H1 (cell line): ENCODE results near the gene CDCA3. TPM values are rescaled to one million over a fixed set of nuclear protein-coding genes. Genes with fewer than 3 reads are reported as not detected.

Experiments used
- CTCF ChIA-PET: fragments of 300-600 bp; sonication (Branson Sonifier 250); formaldehyde crosslinking; loops from one replicate; lab custom pipeline; 2021; ENCODE audit not compliant: partially characterized antibody; lab: Charles Lee
- POLR2A ChIA-PET: fragments of 300-600 bp; sonication (Branson Sonifier 250); formaldehyde crosslinking; loops from one replicate; lab custom pipeline; 2021; ENCODE audit warnings: inconsistent platforms; ENCODE audit not compliant: partially characterized antibody; lab: Charles Lee
- DNase-seq, 2 experiments: peaks; one replicate each; pipeline versions ENCODE4 v3.0.0 to v3.0.0-alpha.2; 2010 to 2022; ENCODE audit warnings: low spot score in 2 of 2, low read depth in 1 of 2, mixed read lengths in 1 of 2
- FAIRE-seq: peaks from 2 replicates; lab custom pipeline; 2011; peaks lifted over from hg19 to GRCh38; lab: Jason Lieb, UNC
- H2AFZ ChIP-seq: 2 replicates; pipeline ENCODE4 v1.8.1; 2012; ENCODE audit warnings: low read length, inconsistent platforms
- H2AK5ac ChIP-seq: 2 replicates; pipeline ENCODE4 v1.6.1; 2013; ENCODE audit warnings: low read depth, low read length
- H2BK120ac ChIP-seq: replicated peaks from 2 replicates; pipeline ENCODE3; 2013; ENCODE audit warnings: low read depth, low read length, inconsistent platforms
- H2BK12ac ChIP-seq: 2 replicates; pipeline ENCODE4 v1.6.1; 2013; ENCODE audit warnings: low read depth, low read length
- H2BK15ac ChIP-seq: 2 replicates; pipeline ENCODE4 v1.6.1; 2013; ENCODE audit warnings: low read length
- H2BK20ac ChIP-seq: 2 replicates; pipeline ENCODE4 v1.6.1; 2013; ENCODE audit warnings: low read length
- H2BK5ac ChIP-seq: 2 replicates; pipeline ENCODE4 v1.6.1; 2013; ENCODE audit warnings: low read depth, low read length
- H3K14ac ChIP-seq: 2 replicates; pipeline ENCODE4 v1.6.1; 2013; ENCODE audit warnings: inconsistent platforms; ENCODE audit not compliant: insufficient read length
- H3K18ac ChIP-seq: 2 replicates; pipeline ENCODE4 v1.6.1; 2013; ENCODE audit warnings: low read length; ENCODE audit errors: extremely low read depth
- H3K23ac ChIP-seq: 2 replicates; pipeline ENCODE4 v1.6.1; 2013; ENCODE audit warnings: inconsistent platforms; ENCODE audit not compliant: insufficient read length
- H3K23me2 ChIP-seq: 2 replicates; pipeline ENCODE4 v1.6.1; 2013; ENCODE audit warnings: low read depth, low read length
- H3K27ac ChIP-seq: 2 replicates; pipeline ENCODE4 v1.6.1; 2011; ENCODE audit warnings: low read depth, low read length, inconsistent platforms
- H3K27me3 ChIP-seq, 4 experiments: replicated peaks in 1 of 4; 1 replicate in 1 of 4; 2 replicates in 3 of 4; pipeline versions ENCODE4 v1.6.1 to v1.8.1; 2011 to 2013; ENCODE audit warnings: low read length in 3 of 4, mild to moderate bottlenecking in 3 of 4, inconsistent platforms in 2 of 4, mixed read lengths in 2 of 4, moderate library complexity in 1 of 4; ENCODE audit not compliant: control insufficient read depth in 3 of 4, insufficient read depth in 3 of 4; ENCODE audit errors: extremely low read depth in 1 of 4
- H3K36me3 ChIP-seq, 4 experiments: 2 replicates each; pipeline versions ENCODE4 v1.6.1 to v1.8.1; 2011 to 2013; ENCODE audit warnings: mild to moderate bottlenecking in 4 of 4, low read length in 3 of 4, moderate library complexity in 2 of 4, control low read depth in 1 of 4, inconsistent platforms in 1 of 4; ENCODE audit not compliant: insufficient read depth in 4 of 4, control insufficient read depth in 2 of 4
- H3K4ac ChIP-seq: replicated peaks from 2 replicates; pipeline ENCODE3; 2013; ENCODE audit warnings: low read length, low read depth, mixed read lengths, inconsistent platforms; ENCODE audit not compliant: insufficient read length
- H3K4me1 ChIP-seq, 4 experiments: replicated peaks in 1 of 4; 1 replicate in 1 of 4; 2 replicates in 3 of 4; pipeline versions ENCODE4 v1.6.1 to v1.8.1; 2011 to 2013; ENCODE audit warnings: low read length in 3 of 4, inconsistent platforms in 2 of 4, mixed read lengths in 1 of 4; ENCODE audit not compliant: insufficient read depth in 4 of 4, control insufficient read depth in 3 of 4
- H3K4me2 ChIP-seq, 2 experiments: 2 replicates each; pipeline versions ENCODE4 v1.6.1 to v1.8.1; 2011 to 2013; ENCODE audit warnings: low read depth in 2 of 2, low read length in 2 of 2, control low read depth in 1 of 2, inconsistent platforms in 1 of 2, mild to moderate bottlenecking in 1 of 2; ENCODE audit not compliant: insufficient read depth in 1 of 2
- H3K4me3 ChIP-seq, 4 experiments: fragments of 200-600, 300-600 bp in 1 of 4; sonication (generic), shearing (Covaris generic), sonication (Bioruptor Twin) in 1 of 4; 2 replicates each; pipeline versions ENCODE4 v1.5.1 to v1.8.1; 2011 to 2016; ENCODE audit warnings: low read length in 4 of 4, low read depth in 3 of 4, control low read depth in 2 of 4, inconsistent platforms in 2 of 4, mild to moderate bottlenecking in 2 of 4, mixed read lengths in 1 of 4, moderate library complexity in 1 of 4; ENCODE audit not compliant: insufficient read depth in 2 of 4; ENCODE audit errors: extremely low read depth in 1 of 4
- H3K56ac ChIP-seq: replicated peaks from 2 replicates; pipeline ENCODE3; 2013; ENCODE audit warnings: low read depth, mild to moderate bottlenecking, mixed read lengths, low read length, inconsistent platforms; ENCODE audit not compliant: insufficient read length
- H3K79me1 ChIP-seq: 2 replicates; pipeline ENCODE4 v1.6.1; 2013; ENCODE audit warnings: low read depth, low read length, control low read depth
- H3K79me2 ChIP-seq, 2 experiments: 2 replicates each; pipeline versions ENCODE4 v1.6.1 to v1.8.1; 2012 to 2013; ENCODE audit warnings: low read length in 2 of 2, mild to moderate bottlenecking in 2 of 2, inconsistent platforms in 1 of 2; ENCODE audit not compliant: insufficient read depth in 2 of 2, control insufficient read depth in 1 of 2
- H3K9ac ChIP-seq, 4 experiments: replicated peaks in 1 of 4; 1 replicate in 1 of 4; 2 replicates in 3 of 4; pipeline versions ENCODE4 v1.6.1 to v1.8.1; 2011 to 2013; ENCODE audit warnings: low read depth in 3 of 4, low read length in 3 of 4, control low read depth in 2 of 4, mild to moderate bottlenecking in 2 of 4, moderate library complexity in 2 of 4, inconsistent platforms in 1 of 4; ENCODE audit errors: extremely low read depth in 1 of 4
- H3K9me3 ChIP-seq, 2 experiments: 2 replicates each; pipeline versions ENCODE4 v1.6.1 to v1.8.1; 2012 to 2013; ENCODE audit warnings: mild to moderate bottlenecking in 2 of 2, moderate library complexity in 2 of 2, control low read depth in 1 of 2, inconsistent platforms in 1 of 2, low read depth in 1 of 2, low read length in 1 of 2, mixed read lengths in 1 of 2; ENCODE audit not compliant: insufficient read depth in 2 of 2
- H4K20me1 ChIP-seq, 2 experiments: replicated peaks in 1 of 2; 2 replicates each; pipeline versions ENCODE3 to v1.8.1; 2011 to 2013; ENCODE audit warnings: inconsistent platforms in 2 of 2, low read length in 2 of 2, mild to moderate bottlenecking in 1 of 2; ENCODE audit not compliant: insufficient read depth in 2 of 2, control insufficient read depth in 1 of 2
- H4K5ac ChIP-seq: 2 replicates; pipeline ENCODE4 v1.6.1; 2013; ENCODE audit warnings: low read length, low read depth, mixed read lengths, inconsistent platforms; ENCODE audit not compliant: insufficient read length
- H4K8ac ChIP-seq: 2 replicates; pipeline ENCODE4 v1.8.0; 2013; ENCODE audit warnings: mild to moderate bottlenecking, moderate library complexity, low read length, inconsistent platforms; ENCODE audit not compliant: insufficient read depth; ENCODE audit errors: extremely low read depth
- H4K91ac ChIP-seq: replicated peaks from 2 replicates; pipeline ENCODE3; 2013; ENCODE audit warnings: low read length, mixed read lengths, inconsistent platforms; ENCODE audit not compliant: insufficient read length
- CBX8 ChIP-seq: fragments of 300-800, 300-1000 bp; sonication (generic); IDR thresholded peaks from 2 replicates; pipeline ENCODE4 v1.7.1; 2016; ENCODE audit warnings: low read depth, low read length, borderline replicate concordance
- CTCF ChIP-seq, 3 experiments: IDR thresholded peaks; 1 replicate in 2 of 3; 2 replicates in 1 of 3; pipeline versions ENCODE4 v1.5.1 to v1.6.1; 2011; ENCODE audit warnings: low read length in 3 of 3, mild to moderate bottlenecking in 3 of 3, inconsistent platforms in 2 of 3, low read depth in 1 of 3, moderate library complexity in 1 of 3; ENCODE audit not compliant: insufficient read depth in 1 of 3; ENCODE audit errors: control extremely low read depth in 1 of 3
- RBBP5 ChIP-seq: IDR thresholded peaks from 2 replicates; pipeline ENCODE4 v1.7.1; 2012; ENCODE audit warnings: low read depth, mild to moderate bottlenecking, inconsistent platforms, low read length, moderate library complexity, borderline replicate concordance
- TBP ChIP-seq: IDR thresholded peaks from 2 replicates; pipeline ENCODE4 v1.6.1; 2011; ENCODE audit warnings: low read depth, low read length, improper control_type of control experiment
- USF2 ChIP-seq: IDR thresholded peaks from 2 replicates; pipeline ENCODE4 v1.6.1; 2011; ENCODE audit warnings: low read length, improper control_type of control experiment
- WGBS, 2 experiments: shearing (Covaris generic) in 1 of 2; methylation state at CpG; one replicate each; pipeline versions ENCODE4 v1.1.6 to v1.1.7; 2013 to 2015; ENCODE audit warnings: low lambda C conversion rate in 2 of 2, mixed read lengths in 2 of 2, inconsistent platforms in 1 of 2, low coverage in 1 of 2, missing lambda C conversion rate in 1 of 2; ENCODE audit not compliant: insufficient replicate concordance in 2 of 2, insufficient coverage in 1 of 2, insufficient read length in 1 of 2; ENCODE audit errors: extremely low coverage in 1 of 2, missing lambda C conversion rate in 1 of 2; 5-methylcytosine and 5-hydroxymethylcytosine counted together
- polyA plus RNA-seq, 7 experiments: library from polyadenylated mRNA; depleted of rRNA in 3 of 7; stranded (reverse) in 5 of 7; unstranded in 2 of 7; fragments of >200 nt in 5 of 7; fragments of 200-250 nt in 2 of 7; gene quantifications; 1 replicate in 5 of 7; 2 replicates in 1 of 7; 4 replicates in 1 of 7; pipeline versions ENCODE4 v1.2.1 to v1.2.3, GENCODE V29; 2011 to 2013; ENCODE audit warnings: missing spikeins in 2 of 7, mixed read lengths in 2 of 7
- total RNA-seq: library from RNA; stranded (reverse); fragmentation: NEBNext Ultra II Directional; extraction: Animal tissue kit (Norgen Biotek cat#: 25700); gene quantifications from 2 replicates; pipeline ENCODE4 v1.2.1, GENCODE V29; 2021

CDCA3 gene
- total and polyA plus RNA-seq, 2 of the 8 experiments (the other 6 are each of a cell fraction or from before 2014, with no cell fraction given): 47.7 to 71.2 TPM

GRCh38 chr12:6807170-6807569, 43.9 kb downstream of the CDCA3 start:
- Histone ChIP-seq H3K36me3 (no peaks in the 10 kb centered on the region), H4K91ac (no peak overlapping the region), H2BK120ac (no peak overlapping the region), H3K56ac (no peak overlapping the region), H2AFZ (no peak overlapping the region), H3K14ac (no peak overlapping the region), H3K23ac (no peak overlapping the region), H2BK5ac (no peak overlapping the region), H3K9ac (no peak overlapping the region), H3K23me2 (no peaks in the 10 kb centered on the region), H2AK5ac (no peak overlapping the region), H3K79me1 (no peaks in the 10 kb centered on the region), H3K4me2 (no peak overlapping the region), H4K8ac (no peak overlapping the region), H3K4me3 (no peak overlapping the region), H3K27me3 (no peaks in the 10 kb centered on the region), H2BK20ac (no peak overlapping the region), H3K79me2 (no peaks in the 10 kb centered on the region), H3K4me1 (peaks cover 0 to 4% (median 2%) of the 10 kb centered on the region in 4 experiments; a peak in 4 of 7 replicates), H3K27ac (no peak overlapping the region), H3K4ac (no peak overlapping the region), H4K5ac (no peak overlapping the region), H4K20me1 (no peaks in the 10 kb centered on the region), H2BK15ac (no peak overlapping the region), H2BK12ac (no peak overlapping the region), H3K18ac (no peak overlapping the region), H3K9me3 (0 out of 4 replicates have a peak, but pooled peaks cover 0 to 2% of the 10 kb centered on the region in 2 experiments)
- ChIA-PET POLR2A (interaction anchor here (0.6 kb wide), 1 partner anchor 18 kb away, joined by 3 read pairs; no protein-coding TSS in a partner anchor), CTCF (interaction anchor here (2.9 kb wide), 1 partner anchor 29 kb away, joined by 9 read pairs; no protein-coding TSS in a partner anchor)
- 84% methylated on average over 1 of the region's 1 CpG; no CpG with 5 or more reads in 1 of the 2 experiments for WGBS, 2 experiments
- DNase-seq: no peak
- FAIRE-seq: no peak
- no peak for TF ChIP-seq CTCF (IDR thresholded peaks at IDR 0.05; ENCODE audit: control extremely low read depth in 1 of 3, insufficient read depth in 1 of 3, low read depth in 1 of 3, low read length in 3 of 3)
- TF ChIP-seq USF2: no peak
- no peak for TF ChIP-seq RBBP5
- TF ChIP-seq CBX8: no peak
- TF ChIP-seq TBP: no peak
